ENCODE results near the gene TRAPPC12.

DNA sequence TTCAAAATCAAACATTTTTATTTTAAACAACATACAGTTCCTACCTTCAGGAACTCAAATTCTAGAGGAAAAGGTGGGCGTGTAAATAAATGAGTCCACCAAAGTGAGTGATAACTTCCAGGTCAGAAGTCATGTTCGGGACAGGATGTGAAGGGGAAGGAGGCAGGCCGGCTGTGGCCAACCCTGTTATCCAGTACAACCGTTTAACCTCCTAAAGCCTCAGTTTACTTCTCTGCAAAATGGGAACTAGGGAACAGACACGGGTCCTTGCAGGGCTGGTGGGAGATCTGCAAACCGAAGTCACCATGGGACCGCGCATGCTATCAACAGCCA lies 2.2 kb upstream of the TRAPPC12 start:
- TF ChIP-seq GATA2 (IDR thresholded peaks at IDR 0.05; ENCODE audit: low read depth, low read length) (no peak), GATA3 (IDR thresholded peaks at IDR 0.05; ENCODE audit: low read depth, low read length) (no peak)

Data from SH-SY5Y (cell line).